HepG2 (cell line): ENCODE results near the gene MYLK2. TPM values are rescaled to one million over a fixed set of nuclear protein-coding genes. Genes with fewer than 3 reads are reported as not detected.

Experiments used
- ATF7-NPFF ChIP-seq: sonication (generic); formaldehyde crosslinking; IDR thresholded peaks from 2 replicates; pipeline ENCODE4 v1.8.1; 2023; ENCODE audit warnings: mild to moderate bottlenecking, low read depth, missing genetic modification reagents, moderate library complexity
- CBFB ChIP-seq: sonication (generic); formaldehyde crosslinking; IDR thresholded peaks from 2 replicates; pipeline ENCODE4 v1.4.0; 2020; ENCODE audit warnings: missing genetic modification reagents
- ELF3 ChIP-seq: IDR thresholded peaks from 2 replicates; pipeline ENCODE4 v1.6.1; 2016; ENCODE audit warnings: missing genetic modification reagents, missing compliant biosample characterization
- EZH2 ChIP-seq: conservative IDR thresholded peaks from 2 replicates; pipeline ENCODE4 v1.6.1; 2012; ENCODE audit warnings: mild to moderate bottlenecking, low read depth, low read length, moderate library complexity
- HMGXB4 ChIP-seq, 2 experiments: sonication (generic) in 1 of 2; formaldehyde crosslinking in 1 of 2; IDR thresholded peaks; 2 replicates each; pipeline versions ENCODE4 v1.4.0 to v1.6.1; 2018 to 2020; ENCODE audit warnings: missing genetic modification reagents in 2 of 2, borderline replicate concordance in 1 of 2, low read depth in 1 of 2, mild to moderate bottlenecking in 1 of 2, missing biosample characterization in 1 of 2
- LBX2 ChIP-seq: sonication (generic); formaldehyde crosslinking; IDR thresholded peaks from 2 replicates; pipeline ENCODE4 v1.5.0; 2020; ENCODE audit warnings: missing genetic modification reagents, mild to moderate bottlenecking, borderline replicate concordance
- MIER2 ChIP-seq: IDR thresholded peaks from 2 replicates; pipeline ENCODE4 v1.6.1; 2016; ENCODE audit warnings: missing biosample characterization, missing genetic modification reagents
- NFIB ChIP-seq: sonication (generic); formaldehyde crosslinking; IDR thresholded peaks from 2 replicates; pipeline ENCODE4 v1.9.0; 2021; ENCODE audit warnings: missing genetic modification reagents, mild to moderate bottlenecking, borderline replicate concordance
- NFKB2 ChIP-seq: sonication (generic); formaldehyde crosslinking; IDR thresholded peaks from 2 replicates; pipeline ENCODE4 v1.4.0; 2020; ENCODE audit warnings: missing genetic modification reagents, borderline replicate concordance
- SAP130 ChIP-seq: IDR thresholded peaks from 2 replicates; pipeline ENCODE4 v1.6.1; 2016; ENCODE audit warnings: low read depth
- SIX1 ChIP-seq: sonication (generic); formaldehyde crosslinking; IDR thresholded peaks from 2 replicates; pipeline ENCODE4 v1.4.0; 2020; ENCODE audit warnings: missing genetic modification reagents, borderline replicate concordance
- SP1 ChIP-seq, 2 experiments: fragments of 450-650 bp in 1 of 2; sonication (generic) in 1 of 2; formaldehyde crosslinking in 1 of 2; IDR thresholded peaks; 2 replicates each; pipeline versions ENCODE4 v1.4.0 to v1.6.1; 2016 to 2020; ENCODE audit warnings: missing genetic modification reagents in 1 of 2
- U2AF1 ChIP-seq: fragments of 200-400 bp; formaldehyde crosslinking; optimal IDR thresholded peaks from 2 replicates; pipeline ENCODE3; 2017; ENCODE audit warnings: mild to moderate bottlenecking, low read depth, low read length
- ZBED4 ChIP-seq: sonication (generic); formaldehyde crosslinking; IDR thresholded peaks from 2 replicates; pipeline ENCODE4 v1.4.0; 2020; ENCODE audit warnings: missing genetic modification reagents, borderline replicate concordance
- ZBTB4 ChIP-seq: sonication (generic); formaldehyde crosslinking; IDR thresholded peaks from 2 replicates; pipeline ENCODE4 v1.4.0; 2020; ENCODE audit warnings: missing genetic modification reagents, mild to moderate bottlenecking, borderline replicate concordance
- ZFP82 ChIP-seq: sonication (generic); formaldehyde crosslinking; IDR thresholded peaks from 2 replicates; pipeline ENCODE4 v1.5.1; 2020; ENCODE audit warnings: mild to moderate bottlenecking, missing genetic modification reagents, borderline replicate concordance
- ZNF331 ChIP-seq: sonication (generic); formaldehyde crosslinking; IDR thresholded peaks from 2 replicates; pipeline ENCODE4 v1.4.0; 2020; ENCODE audit warnings: missing genetic modification reagents
- ZNF432 ChIP-seq: sonication (generic); formaldehyde crosslinking; IDR thresholded peaks from 2 replicates; pipeline ENCODE4 v1.5.0; 2020; ENCODE audit warnings: missing genetic modification reagents, mild to moderate bottlenecking, borderline replicate concordance
- polyA plus RNA-seq, 8 experiments: library from polyadenylated mRNA; depleted of rRNA in 3 of 8; stranded (reverse) in 7 of 8; unstranded in 1 of 8; fragments of >200 nt; fragmentation: Illumina TruSeq in 4 of 8; extraction: Trizol in 4 of 8; gene quantifications; 2 replicates each; pipeline versions ENCODE4 v1.2.1 to v1.2.3, GENCODE V29; 2011 to 2016; ENCODE audit warnings: low read depth in 4 of 8, missing spikeins in 1 of 8, mixed read lengths in 1 of 8; ENCODE audit not compliant: insufficient read depth in 1 of 8
- total RNA-seq, 5 experiments: library from RNA; depleted of rRNA; stranded (reverse); fragments of >200 nt; fragmentation: Illumina TruSeq; extraction: Trizol; gene quantifications; 2 replicates each; pipeline ENCODE4 v1.2.3, GENCODE V29; 2016; ENCODE audit warnings: low read depth in 1 of 5

Gene MYLK2
- total and polyA plus RNA-seq, 2 of the 13 experiments (the other 11 are each of a cell fraction or from before 2014, with no cell fraction given) = 0.27 TPM; not detected in 1

- TF ChIP-seq ZBED4 (no peak), NFKB2 (peak; percentile 39; the same call in 1 of the 2 replicates), ELF3 (CRISPR knock-in tag) (no peak), ZNF331 (CRISPR knock-in tag) (no peak), ATF7-NPFF (CRISPR knock-in tag) (no peak), SAP130 (CRISPR knock-in tag) (peak; percentile 33; the same call in 1 of the 2 replicates), U2AF1 (peak; percentile 64), HMGXB4 (CRISPR knock-in tag; IDR thresholded peaks at IDR 0.05; ENCODE audit: borderline replicate concordance in 1 of 2, low read depth in 1 of 2) (peak; percentile 38 to 53; a peak in 2 of 4 replicates), LBX2 (CRISPR knock-in tag) (peak; percentile 48; the same call in 1 of the 2 replicates), ZFP82 (CRISPR knock-in tag) (no peak), SP1 (IDR thresholded peaks at IDR 0.05) (no peak), SP1 (CRISPR knock-in tag; IDR thresholded peaks at IDR 0.05) (peak; percentile 75), CBFB (CRISPR knock-in tag) (0 out of 2 replicates have a peak, but pooled peaks have one; percentile 67), MIER2 (CRISPR knock-in tag) (peak; percentile 26; the same call in 1 of the 2 replicates), ZNF432 (no peak), EZH2 (0 out of 2 replicates have a peak, but pooled peaks have one; percentile 79), SIX1 (CRISPR knock-in tag) (no peak), ZBTB4 (no peak), NFIB (CRISPR knock-in tag) (no peak)
Measured at GRCh38 chr20:31822421-31823330, 3.5 kb downstream of the MYLK2 start (continued).
